RKO (cell line): ENCODE data around the gene PLS3.
A peak's percentile ranks its signal among the peaks of the same experiment; 100 is the strongest.

Experiments used
- DNase-seq: peaks from one replicate; pipeline ENCODE4 v3.0.0-alpha.2; 2016; ENCODE audit warnings: low spot score

Gene PLS3

GRCh38 chrX:115571712-115572111 is 10.7 kb downstream of the PLS3 start:
- peak; percentile 9 for DNase-seq

- DNase-seq: no peak
These were observed 12.2 kb downstream of the PLS3 start for GRCh38 chrX:115573185-115573584.

GRCh38 chrX:115576676-115577075 is 15.7 kb downstream of the PLS3 start:
- DNase-seq: no peak

GRCh38 chrX:115579327-115579726 is 18.4 kb downstream of the PLS3 start:
- no peak for DNase-seq

- DNase-seq: no peak
These were observed 18.9 kb downstream of the PLS3 start for GRCh38 chrX:115579786-115580294.

GRCh38 chrX:115581759-115582615 is 21.0 kb downstream of the PLS3 start:
- DNase-seq: no peak

- DNase-seq: no peak
These were observed 21.9 kb downstream of the PLS3 start for GRCh38 chrX:115582616-115583495.

- DNase-seq: no peak
These were observed 22.6 kb downstream of the PLS3 start for GRCh38 chrX:115583496-115584004.

GRCh38 chrX:115584696-115585095 is 23.7 kb downstream of the PLS3 start:
- peak; percentile 68 for DNase-seq

GRCh38 chrX:115588179-115588578 is 27.2 kb downstream of the PLS3 start:
- no peak for DNase-seq

- DNase-seq: no peak
These were observed 28.4 kb downstream of the PLS3 start for GRCh38 chrX:115589419-115589818.

- DNase-seq: no peak
These were observed 30.4 kb downstream of the PLS3 start for GRCh38 chrX:115591420-115591819.

GRCh38 chrX:115591856-115592842 is 31.2 kb downstream of the PLS3 start:
- DNase-seq: no peak

- DNase-seq: no peak
These were observed 32.2 kb downstream of the PLS3 start for GRCh38 chrX:115592997-115593734.

- DNase-seq: no peak
These were observed 34.1 kb downstream of the PLS3 start for GRCh38 chrX:115595049-115595448.

GRCh38 chrX:115598556-115598955 is 37.6 kb downstream of the PLS3 start:
- DNase-seq: no peak

- DNase-seq: no peak
These were observed 41.3 kb downstream of the PLS3 start for GRCh38 chrX:115602308-115602707.

GRCh38 chrX:115602729-115603389 is 41.9 kb downstream of the PLS3 start:
- DNase-seq: no peak

GRCh38 chrX:115603534-115604074 is 42.6 kb downstream of the PLS3 start:
- DNase-seq: no peak

GRCh38 chrX:115606861-115607260 is 45.9 kb downstream of the PLS3 start:
- no peak for DNase-seq
